CD4-positive, CD25-positive, alpha-beta regulatory T cell (primary cell): ENCODE results near the gene RAB44. TPM values are rescaled to one million over a fixed set of nuclear protein-coding genes. Genes with fewer than 3 reads are reported as not detected.

Experiments
- ATAC-seq, 2 donors: fragments of 150-1000 bp; cut with Tn5 transposase; one replicate each; pipeline ENCODE4 v1.10.0; 2021; ENCODE audit warnings: low read depth in 2 of 2, moderate number of reproducible peaks in 2 of 2, moderate library complexity in 1 of 2
- DNase-seq, 3 donors: peaks; one replicate each; pipeline versions ENCODE4 v3.0.0 to v3.0.0-alpha.2; 2012 to 2022; ENCODE audit warnings: mixed read lengths in 1 of 3
- H3K27ac ChIP-seq: one replicate; pipeline ENCODE4 v1.7.0; 2013; ENCODE audit warnings: mild to moderate bottlenecking, low read length; ENCODE audit not compliant: insufficient read depth, poor library complexity, severe bottlenecking
- H3K27me3 ChIP-seq: one replicate; pipeline ENCODE4 v1.7.0; 2013; ENCODE audit warnings: low read length; ENCODE audit not compliant: control insufficient read depth, insufficient read depth
- H3K36me3 ChIP-seq: one replicate; pipeline ENCODE4 v1.7.0; 2013; ENCODE audit warnings: mild to moderate bottlenecking, low read length, moderate library complexity; ENCODE audit not compliant: control insufficient read depth, insufficient read depth
- H3K4me1 ChIP-seq: 2 replicates; pipeline ENCODE4 v1.7.0; 2013; ENCODE audit warnings: mild to moderate bottlenecking, low read length; ENCODE audit not compliant: insufficient read depth, control insufficient read depth, poor library complexity, severe bottlenecking
- H3K4me3 ChIP-seq: one replicate; pipeline ENCODE4 v1.7.0; 2013; ENCODE audit warnings: low read depth, mild to moderate bottlenecking, low read length, moderate library complexity
- H3K9me3 ChIP-seq, 2 experiments: 1 replicate in 1 of 2; 2 replicates in 1 of 2; pipeline ENCODE4 v1.7.0; 2013; ENCODE audit warnings: low read length in 2 of 2, mild to moderate bottlenecking in 1 of 2, moderate library complexity in 1 of 2; ENCODE audit not compliant: control insufficient read depth in 2 of 2
- H3K27ac Mint-ChIP-seq, 3 donors: one replicate each; pipeline ENCODE4 v1.8.0; 2020 to 2022; ENCODE audit warnings: mild to moderate bottlenecking in 3 of 3, mixed read lengths in 3 of 3, moderate library complexity in 2 of 3
- H3K27me3 Mint-ChIP-seq: one replicate; pipeline ENCODE4 v1.8.0; 2022; ENCODE audit warnings: mild to moderate bottlenecking, mixed read lengths
- H3K36me3 Mint-ChIP-seq: one replicate; pipeline ENCODE4 v1.8.0; 2020; ENCODE audit warnings: mixed read lengths
- H3K4me1 Mint-ChIP-seq, 4 donors: one replicate each; pipeline ENCODE4 v1.8.0; 2020 to 2022; ENCODE audit warnings: mixed read lengths in 4 of 4, mild to moderate bottlenecking in 1 of 4
- H3K4me3 Mint-ChIP-seq, 4 donors: one replicate each; pipeline ENCODE4 v1.8.0; 2020 to 2022; ENCODE audit warnings: mild to moderate bottlenecking in 4 of 4, mixed read lengths in 4 of 4, moderate library complexity in 3 of 4
- H3K9me3 Mint-ChIP-seq, 7 donors: one replicate each; pipeline ENCODE4 v1.8.0; 2020 to 2022; ENCODE audit warnings: mixed read lengths in 7 of 7, mild to moderate bottlenecking in 3 of 7, moderate library complexity in 2 of 7
- polyA plus RNA-seq, 4 donors: library from polyadenylated mRNA; unstranded; fragments of 300-500 nt; fragmentation: Illumina TruSeq; gene quantifications; one replicate each; pipeline ENCODE4 v1.2.3, GENCODE V29; 2021
- total RNA-seq: library from RNA; stranded (reverse); gene quantifications from one replicate; pipeline ENCODE4 v1.2.3, GENCODE V29; 2022

RAB44 gene
- total and polyA plus RNA-seq, 5 donors from 2014 or later = 0.27 TPM; not detected in 4

DNA sequence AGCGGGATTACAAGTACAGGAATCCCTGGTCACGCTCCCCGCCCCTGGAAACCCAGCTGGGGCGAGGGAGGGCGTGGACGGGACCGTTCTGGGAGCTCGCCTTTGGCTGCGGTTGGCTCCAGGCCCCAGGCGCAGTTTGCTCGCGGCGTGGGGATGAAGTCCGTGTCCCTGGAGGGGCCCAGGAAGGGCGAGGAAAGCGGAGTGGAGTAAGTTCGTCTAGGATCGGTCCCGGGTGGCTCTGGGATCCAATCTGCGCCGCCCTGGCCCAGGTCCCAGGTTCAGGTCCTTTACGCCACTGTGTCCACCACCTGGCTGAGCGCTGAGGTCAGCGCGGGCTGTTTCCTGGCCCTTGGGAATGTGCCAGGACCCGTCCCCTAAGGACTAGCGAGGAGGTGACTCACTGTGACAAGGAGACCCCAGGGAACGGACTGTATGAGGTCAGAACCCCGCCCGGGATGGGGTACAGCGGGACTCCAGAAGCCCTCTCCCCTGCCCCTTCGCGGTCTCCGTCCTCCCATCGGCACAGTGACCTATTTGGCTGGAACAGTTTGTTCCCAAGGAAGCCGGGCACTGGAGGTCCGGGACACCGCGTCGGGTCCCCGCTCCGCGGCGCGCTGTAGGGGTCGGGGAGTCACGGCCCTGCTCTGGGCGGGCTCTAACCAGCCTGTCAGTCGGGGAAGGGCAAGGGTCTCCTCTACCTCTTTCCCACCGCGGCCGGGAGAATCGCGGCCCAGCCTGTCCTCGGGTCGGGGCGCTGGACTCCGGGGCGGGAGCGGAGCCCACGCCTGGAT lies 18.4 kb upstream of the RAB44 start:
- peak; percentile 4 to 32 (median 19) for DNase-seq
- H3K9me3 Mint-ChIP-seq = no peaks in the 10 kb centered on the region
- peak overlapping the region; percentile 90 to 100 (median 94) for H3K4me3 Mint-ChIP-seq
- H3K27ac Mint-ChIP-seq = peak overlapping the region; percentile 60 to 91 (median 90)
- H3K9me3 ChIP-seq = no peaks in the 10 kb centered on the region
- H3K27ac ChIP-seq = peak overlapping the region; percentile 67
- H3K4me1 Mint-ChIP-seq = peaks cover 13 to 49% (median 30%) of the 10 kb centered on the region in 4 donors
- H3K4me3 ChIP-seq = peak overlapping the region; percentile 64
- peaks cover 14% of the 10 kb centered on the region for H3K27me3 Mint-ChIP-seq
- peaks cover 47% of the 10 kb centered on the region for H3K4me1 ChIP-seq
- no peak for ATAC-seq
- no peaks in the 10 kb centered on the region for H3K36me3 Mint-ChIP-seq
- H3K36me3 ChIP-seq = peaks cover under 1% of the 10 kb centered on the region
- H3K27me3 ChIP-seq = no peaks in the 10 kb centered on the region

DNA sequence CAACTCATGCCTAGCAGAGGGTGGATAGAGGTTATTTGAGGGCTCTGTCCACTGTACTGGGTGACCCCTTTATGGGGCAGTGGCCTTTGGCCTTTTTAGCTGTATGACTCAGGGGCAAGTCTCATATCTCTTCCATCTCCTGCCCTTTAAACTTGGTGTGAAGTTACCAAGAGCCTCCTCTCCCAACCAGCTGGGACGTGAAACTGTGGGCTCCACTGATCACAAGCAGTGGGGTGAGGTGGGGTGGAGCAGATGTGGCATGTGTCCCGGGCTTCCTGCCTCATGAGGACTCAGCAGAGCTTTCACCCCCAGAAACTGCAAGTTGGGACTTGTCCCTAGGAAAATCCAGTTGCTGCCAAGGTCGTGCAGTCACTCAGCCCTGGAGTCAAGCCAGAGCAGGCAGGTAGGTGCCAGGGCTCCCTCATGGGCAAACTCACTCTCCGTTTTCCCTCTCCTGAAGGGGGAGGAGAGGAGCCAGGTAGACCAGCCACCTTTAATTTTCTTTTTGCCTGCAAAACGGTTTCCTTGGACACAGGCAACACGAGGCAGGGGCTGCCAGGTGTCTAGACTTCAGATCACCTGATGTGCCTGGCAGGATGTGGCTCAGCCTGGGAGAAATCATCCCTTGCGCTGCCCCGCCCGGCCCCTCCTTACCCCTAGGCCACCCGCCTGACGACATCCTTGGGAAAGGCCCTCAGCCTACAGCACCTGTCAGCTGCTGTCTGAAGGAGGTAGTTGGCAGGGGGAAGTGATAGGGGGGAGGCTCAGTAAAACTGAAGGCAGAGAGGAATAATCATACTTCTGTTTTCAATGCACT lies 15.1 kb upstream of the RAB44 start:
- H3K4me3 ChIP-seq = peak overlapping the region; percentile 41
- Mint-ChIP-seq H3K36me3 (no peaks in the 10 kb centered on the region), H3K27me3 (peaks cover 5% of the 10 kb centered on the region), H3K4me1 (peaks cover 13 to 41% (median 25%) of the 10 kb centered on the region in 4 donors), H3K27ac (peak overlapping the region; percentile 63 to 89 (median 85)), H3K9me3 (no peaks in the 10 kb centered on the region), H3K4me3 (peak overlapping the region; percentile 11 to 76 (median 38))
- H3K27ac ChIP-seq = peak overlapping the region; percentile 75
- peak; percentile 7 to 32 for ATAC-seq
- DNase-seq = peak; percentile 63 to 81 (median 78)
- H3K4me1 ChIP-seq = peaks cover 47% of the 10 kb centered on the region
- H3K9me3 ChIP-seq = no peaks in the 10 kb centered on the region
- no peaks in the 10 kb centered on the region for H3K27me3 ChIP-seq
- H3K36me3 ChIP-seq = peaks cover 7% of the 10 kb centered on the region

DNA sequence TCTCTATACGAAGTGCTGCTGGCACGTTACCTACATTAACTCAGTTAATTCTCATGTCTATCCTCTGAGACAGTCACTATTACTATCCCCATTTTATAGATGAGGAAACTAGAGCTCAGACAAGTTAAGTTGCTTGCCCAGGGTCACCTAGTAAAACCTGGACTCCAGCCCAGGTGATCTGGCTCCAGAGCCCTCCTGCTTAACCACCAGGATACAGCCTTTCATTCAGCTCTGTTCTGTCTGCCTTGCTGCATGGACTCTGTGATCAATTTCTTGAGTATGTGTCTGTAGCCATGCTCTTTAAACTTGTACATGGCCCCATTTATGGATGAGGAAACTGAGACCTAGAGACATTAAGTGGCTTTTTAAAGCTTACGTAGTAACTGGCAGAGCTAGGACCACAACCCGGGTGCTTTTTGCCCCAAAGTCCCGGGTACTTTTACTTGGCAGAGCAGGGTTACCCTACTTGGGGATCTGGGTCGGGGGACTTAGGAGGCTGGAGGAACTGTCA lies 14.4 kb upstream of the RAB44 start:
- H3K27me3 Mint-ChIP-seq = peaks cover 5% of the 10 kb centered on the region
- H3K27ac ChIP-seq = peak overlapping the region; percentile 75
- H3K27ac Mint-ChIP-seq = peak overlapping the region; percentile 63 to 89 (median 85)
- H3K36me3 Mint-ChIP-seq = no peaks in the 10 kb centered on the region
- H3K4me3 Mint-ChIP-seq = peak overlapping the region in 1 of 4 donors; percentile 58
- no peaks in the 10 kb centered on the region for H3K9me3 ChIP-seq
- peaks cover 7% of the 10 kb centered on the region for H3K36me3 ChIP-seq
- DNase-seq = no peak
- H3K4me1 Mint-ChIP-seq = peaks cover 7 to 35% (median 22%) of the 10 kb centered on the region in 4 donors
- H3K27me3 ChIP-seq = no peaks in the 10 kb centered on the region
- peaks cover 44% of the 10 kb centered on the region for H3K4me1 ChIP-seq
- ATAC-seq = no peak
- peak overlapping the region; percentile 41 for H3K4me3 ChIP-seq
- no peaks in the 10 kb centered on the region for H3K9me3 Mint-ChIP-seq

GRCh38 chr6:36683656-36684446 lies 13.8 kb upstream of the RAB44 start:
- Histone ChIP-seq H3K27me3 (no peaks in the 10 kb centered on the region), H3K4me3 (no peak overlapping the region), H3K9me3 (no peaks in the 10 kb centered on the region), H3K27ac (peak overlapping the region; percentile 75), H3K36me3 (peaks cover 7% of the 10 kb centered on the region), H3K4me1 (peaks cover 37% of the 10 kb centered on the region)
- no peaks in the 10 kb centered on the region for H3K9me3 Mint-ChIP-seq
- ATAC-seq (no peak), DNase-seq (no peak)
- H3K4me1 Mint-ChIP-seq = peaks cover 6 to 30% (median 16%) of the 10 kb centered on the region in 4 donors
- H3K27ac Mint-ChIP-seq = peak overlapping the region in 2 of 3 donors; percentile 79 to 89
- no peaks in the 10 kb centered on the region for H3K36me3 Mint-ChIP-seq
- H3K27me3 Mint-ChIP-seq = peaks cover 5% of the 10 kb centered on the region
- H3K4me3 Mint-ChIP-seq = no peak overlapping the region

DNA sequence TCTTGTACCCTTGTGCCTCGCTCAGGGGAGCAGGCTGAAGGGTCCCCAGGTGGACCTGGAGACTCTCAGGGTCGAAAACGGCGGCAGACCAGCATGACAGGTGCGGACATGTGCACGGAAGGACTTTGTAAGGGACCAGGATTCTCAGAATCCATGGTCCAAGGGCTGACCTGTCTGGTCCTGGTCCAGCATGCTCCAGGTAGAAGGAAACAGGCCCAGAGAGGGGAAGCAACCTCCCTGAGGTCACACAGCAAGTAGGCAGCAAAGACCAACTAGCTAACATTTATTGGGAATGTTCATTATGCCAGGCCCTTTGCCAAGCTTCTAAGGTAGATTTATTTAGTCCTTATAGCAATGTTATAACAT lies 13.2 kb upstream of the RAB44 start:
- H3K36me3 ChIP-seq = peaks cover 7% of the 10 kb centered on the region
- H3K27me3 ChIP-seq = no peaks in the 10 kb centered on the region
- H3K27me3 Mint-ChIP-seq = peaks cover 5% of the 10 kb centered on the region
- H3K27ac Mint-ChIP-seq = no peak overlapping the region
- H3K27ac ChIP-seq = no peak overlapping the region
- H3K4me1 Mint-ChIP-seq = peaks cover 6 to 29% (median 15%) of the 10 kb centered on the region in 4 donors
- H3K9me3 ChIP-seq = no peaks in the 10 kb centered on the region
- no peaks in the 10 kb centered on the region for H3K36me3 Mint-ChIP-seq
- no peaks in the 10 kb centered on the region for H3K9me3 Mint-ChIP-seq
- no peak overlapping the region for H3K4me3 Mint-ChIP-seq
- H3K4me1 ChIP-seq = peaks cover 31% of the 10 kb centered on the region
- ATAC-seq (no peak), DNase-seq (no peak)
- H3K4me3 ChIP-seq = no peak overlapping the region

GRCh38 chr6:36685166-36685924 lies 12.3 kb upstream of the RAB44 start:
- Mint-ChIP-seq H3K27ac (no peak overlapping the region), H3K9me3 (no peaks in the 10 kb centered on the region), H3K4me3 (no peak overlapping the region), H3K4me1 (peaks cover 6 to 26% (median 13%) of the 10 kb centered on the region in 4 donors), H3K36me3 (no peaks in the 10 kb centered on the region), H3K27me3 (peaks cover 5% of the 10 kb centered on the region)
- no peak overlapping the region for H3K27ac ChIP-seq
- H3K9me3 ChIP-seq = no peaks in the 10 kb centered on the region
- no peak overlapping the region for H3K4me3 ChIP-seq
- H3K27me3 ChIP-seq = no peaks in the 10 kb centered on the region
- ATAC-seq = no peak
- H3K36me3 ChIP-seq = peaks cover 7% of the 10 kb centered on the region
- peaks cover 30% of the 10 kb centered on the region for H3K4me1 ChIP-seq
- DNase-seq = no peak
